HepG2 (cell line): Measurements from ENCODE around the gene ACACB. TPM values are rescaled to one million over a fixed set of nuclear protein-coding genes. Genes with fewer than 3 reads are reported as not detected.

Experiments
- ATAC-seq: fragments of 200-7000 bp; cut with Tn5 transposase; 3 replicates; pipeline ENCODE4 v1.9.1; 2020; ENCODE audit warnings: mild to moderate bottlenecking, moderate library complexity
- BruUV-seq: library from RNA; stranded (reverse); fragments of 400-500 nt; replicated peaks from 2 replicates; lab custom pipeline; 2021; lab: Mats Ljungman, UMichigan
- CTCF ChIA-PET: fragments of 300-600 bp; formaldehyde crosslinking; extraction: SDS; loops from one replicate; lab custom pipeline; 2021; ENCODE audit warnings: low total read pairs, inconsistent platforms, low intra/inter-chr PET ratio; lab: Yijun Ruan, JAX
- POLR2A ChIA-PET: fragments of 350-600 bp; sonication (Branson Sonifier 250); formaldehyde crosslinking; loops from one replicate; lab custom pipeline; 2020; ENCODE audit warnings: antibody characterized with exemption, inconsistent platforms; lab: Yijun Ruan, JAX
- DNase-seq: peaks from one replicate; pipeline ENCODE4 v3.0.0-alpha.2; 2015; ENCODE audit warnings: low spot score
- FAIRE-seq: peaks from 3 replicates; lab custom pipeline; 2011; peaks lifted over from hg19 to GRCh38; lab: Jason Lieb, UNC
- H2AFZ ChIP-seq: one replicate; pipeline ENCODE4 v1.6.1; 2011; ENCODE audit warnings: low read length, inconsistent platforms
- H3K27ac ChIP-seq: fragments of 300-600 bp; 3 replicates; pipeline ENCODE4 v1.8.0; 2011; ENCODE audit warnings: mixed run types, mild to moderate bottlenecking, mixed read lengths, low read length, inconsistent platforms; ENCODE audit not compliant: insufficient read depth; ENCODE audit errors: extremely low read length
- H3K27me3 ChIP-seq, 2 experiments: fragments of 200-600 bp in 1 of 2; 2 replicates in 1 of 2; 3 replicates in 1 of 2; pipeline versions ENCODE4 v1.6.0 to v1.8.0; 2011; ENCODE audit warnings: low read length in 2 of 2, mild to moderate bottlenecking in 2 of 2, moderate library complexity in 2 of 2, inconsistent platforms in 1 of 2; ENCODE audit not compliant: insufficient read depth in 2 of 2, control insufficient read depth in 1 of 2
- H3K36me3 ChIP-seq, 2 experiments: fragments of 200-600 bp in 1 of 2; replicated peaks in 1 of 2; 2 replicates in 1 of 2; 3 replicates in 1 of 2; pipeline versions ENCODE4 v1.5.1 to v1.8.0; 2011; ENCODE audit warnings: low read length in 2 of 2, inconsistent platforms in 1 of 2; ENCODE audit not compliant: insufficient read depth in 2 of 2, control insufficient read depth in 1 of 2
- H3K4me1 ChIP-seq: 2 replicates; pipeline ENCODE4 v1.5.1; 2012; ENCODE audit warnings: low read length, inconsistent platforms; ENCODE audit not compliant: insufficient read depth
- H3K4me2 ChIP-seq: 2 replicates; pipeline ENCODE4 v1.6.0; 2011; ENCODE audit warnings: low read depth, low read length, inconsistent platforms
- H3K4me3 ChIP-seq, 3 experiments: fragments of 200-600 bp in 1 of 3; sonication (generic), shearing (Covaris generic) in 1 of 3; replicated peaks in 1 of 3; 2 replicates each; pipeline ENCODE4 v1.5.1; 2011 to 2016; ENCODE audit warnings: low read length in 3 of 3, inconsistent platforms in 2 of 3, low read depth in 2 of 3, mild to moderate bottlenecking in 2 of 3, control low read depth in 1 of 3, mixed read lengths in 1 of 3; ENCODE audit not compliant: insufficient read depth in 1 of 3
- H3K79me2 ChIP-seq: one replicate; pipeline ENCODE4 v1.6.1; 2011; ENCODE audit warnings: low read length, inconsistent platforms; ENCODE audit not compliant: insufficient read depth
- H3K9ac ChIP-seq: 2 replicates; pipeline ENCODE4 v1.6.0; 2011; ENCODE audit warnings: mild to moderate bottlenecking, low read depth, low read length, inconsistent platforms; ENCODE audit not compliant: insufficient read depth
- H3K9me3 ChIP-seq: 2 replicates; pipeline ENCODE4 v1.5.1; 2012; ENCODE audit warnings: mild to moderate bottlenecking, low read length
- H4K20me1 ChIP-seq: 2 replicates; pipeline ENCODE4 v1.6.0; 2011; ENCODE audit warnings: inconsistent platforms, mild to moderate bottlenecking, low read length, moderate library complexity; ENCODE audit not compliant: insufficient read depth
- MAZ ChIP-seq, 2 experiments: sonication (generic) in 1 of 2; formaldehyde crosslinking in 1 of 2; IDR thresholded peaks; 2 replicates each; pipeline versions ENCODE4 v1.5.0 to v1.6.1; 2012 to 2020; ENCODE audit warnings: low read depth in 2 of 2, mild to moderate bottlenecking in 2 of 2, borderline replicate concordance in 1 of 2, improper control_type of control experiment in 1 of 2, low read length in 1 of 2, missing genetic modification reagents in 1 of 2, moderate library complexity in 1 of 2
- NR3C1 ChIP-seq: sonication (generic); formaldehyde crosslinking; IDR thresholded peaks from 2 replicates; pipeline ENCODE4 v1.4.0; 2020; ENCODE audit warnings: missing genetic modification reagents
- SRF ChIP-seq: IDR thresholded peaks from 2 replicates; pipeline ENCODE4 v1.6.1; 2011; ENCODE audit warnings: mild to moderate bottlenecking, low read depth, low read length, moderate library complexity
- ZBTB7A ChIP-seq: sonication (generic); formaldehyde crosslinking; IDR thresholded peaks from 2 replicates; pipeline ENCODE4 v1.8.0; 2022; ENCODE audit warnings: mild to moderate bottlenecking, missing genetic modification reagents
- ZNF234 ChIP-seq: sonication (generic); formaldehyde crosslinking; conservative IDR thresholded peaks from 2 replicates; pipeline ENCODE4 v1.5.1; 2020; ENCODE audit warnings: mild to moderate bottlenecking, missing genetic modification reagents
- WGBS: methylation state at CpG from one replicate; pipeline ENCODE4 v1.1.6; 2017; ENCODE audit warnings: low lambda C conversion rate; 5-methylcytosine and 5-hydroxymethylcytosine counted together
- in situ Hi-C: cut with HindIII; loops from 2 replicates; pipeline ENCODE4 v1.10.0; 2017; ENCODE audit warnings: low pct_unique_long_range_greater_than_20kb; ENCODE audit not compliant: extremely low pct_ligation_motif_present
- intact Hi-C: fragments of 100-400 bp; cut with micrococcal nuclease; formaldehyde crosslinking; loops from one replicate; pipeline ENCODE4 v1.10.0; 2022; ENCODE audit not compliant: unreplicated experiment
- polyA plus RNA-seq, 8 experiments: library from polyadenylated mRNA; depleted of rRNA in 3 of 8; stranded (reverse) in 7 of 8; unstranded in 1 of 8; fragments of >200 nt; fragmentation: Illumina TruSeq in 4 of 8; extraction: Trizol in 4 of 8; gene quantifications; 2 replicates each; pipeline versions ENCODE4 v1.2.1 to v1.2.3, GENCODE V29; 2011 to 2016; ENCODE audit warnings: low read depth in 4 of 8, missing spikeins in 1 of 8, mixed read lengths in 1 of 8; ENCODE audit not compliant: insufficient read depth in 1 of 8
- total RNA-seq, 5 experiments: library from RNA; depleted of rRNA; stranded (reverse); fragments of >200 nt; fragmentation: Illumina TruSeq; extraction: Trizol; gene quantifications; 2 replicates each; pipeline ENCODE4 v1.2.3, GENCODE V29; 2016; ENCODE audit warnings: low read depth in 1 of 5

The ACACB gene
- total and polyA plus RNA-seq, 2 of the 13 experiments (the other 11 are each of a cell fraction or from before 2014, with no cell fraction given), result 6.2 to 8.6 TPM

DNA sequence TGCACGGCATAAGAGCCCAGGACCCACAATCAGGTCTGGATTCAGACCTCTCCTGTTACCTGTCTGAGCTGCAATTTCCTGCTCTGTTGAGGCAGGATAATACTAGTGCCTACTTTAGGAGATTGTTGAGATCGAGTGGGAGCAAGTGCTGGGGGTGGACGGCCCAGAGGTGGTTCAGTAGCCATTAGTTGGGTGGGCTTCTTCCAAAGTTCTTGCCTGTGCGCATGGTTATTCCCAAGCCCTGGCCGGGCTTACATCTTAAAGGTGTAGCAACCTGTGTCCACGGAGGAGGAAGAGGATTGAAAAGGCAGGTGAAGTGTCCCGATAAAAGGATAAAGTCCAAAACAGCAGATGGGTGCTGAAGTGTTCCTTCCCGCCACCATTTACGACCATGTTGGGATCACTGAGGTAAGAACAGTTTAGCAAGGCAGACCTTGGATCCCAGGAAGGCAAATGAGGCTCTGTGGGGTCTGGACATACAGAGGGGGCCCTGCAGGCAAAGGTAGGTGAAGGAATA is 33.8 kb downstream of the ACACB start:
- no peaks in the 10 kb centered on the region for H4K20me1 ChIP-seq
- no peaks in the 10 kb centered on the region for H3K36me3 ChIP-seq
- FAIRE-seq, result no peak
- H3K4me2 ChIP-seq, result no peak overlapping the region
- H3K27me3 ChIP-seq, result no peaks in the 10 kb centered on the region
- H3K9me3 ChIP-seq, result no peaks in the 10 kb centered on the region
- in situ Hi-C loops (no loop called here), intact Hi-C loops (loop anchor here (5.0 kb wide), 1 partner anchor 33 kb away; the partner anchor contains the start of gene ACACB)
- TF ChIP-seq ZNF234 (CRISPR knock-in tag), result no peak
- no peak for TF ChIP-seq NR3C1 (CRISPR knock-in tag)
- TF ChIP-seq MAZ (IDR thresholded peaks at IDR 0.05; ENCODE audit: borderline replicate concordance, low read depth, low read length), result no peak
- TF ChIP-seq MAZ (CRISPR knock-in tag; IDR thresholded peaks at IDR 0.05; ENCODE audit: low read depth), result no peak
- ChIA-PET CTCF (no interaction called here), POLR2A (interaction anchor here (0.8 kb wide), 1 partner anchor 34 kb away, joined by 4 read pairs; the partner anchor contains the start of gene ACACB)
- H3K79me2 ChIP-seq, result no peaks in the 10 kb centered on the region
- BruUV-seq, result no TSS peak
- no peak for DNase-seq
- H2AFZ ChIP-seq, result no peak overlapping the region
- H3K4me1 ChIP-seq, result peaks cover 21% of the 10 kb centered on the region
- no peak overlapping the region for H3K4me3 ChIP-seq
- no peak overlapping the region for H3K9ac ChIP-seq
- 94% methylated on average over 9 of the region's 9 CpGs for WGBS
- no peak overlapping the region for H3K27ac ChIP-seq
- ATAC-seq, result no peak

- CTCF ChIA-PET, result no interaction called here
- 91% methylated on average over 4 of the region's 4 CpGs for WGBS
- no peak for TF ChIP-seq ZBTB7A (CRISPR knock-in tag)
- no peak for TF ChIP-seq SRF
- no peak for TF ChIP-seq ZNF234 (CRISPR knock-in tag)
- TF ChIP-seq, all 625 proteins: peak for 0
- in situ Hi-C loops, result no loop called here
- no peak for DNase-seq
- Histone ChIP-seq H3K27ac (no peak overlapping the region), H3K4me3 (no peak overlapping the region), H3K9ac (no peak overlapping the region), H2AFZ (no peak overlapping the region), H3K36me3 (no peaks in the 10 kb centered on the region), H3K4me1 (peaks cover 26% of the 10 kb centered on the region), H3K79me2 (no peaks in the 10 kb centered on the region), H3K27me3 (no peaks in the 10 kb centered on the region), H3K4me2 (no peak overlapping the region), H4K20me1 (no peaks in the 10 kb centered on the region), H3K9me3 (no peaks in the 10 kb centered on the region)
- no peak for FAIRE-seq
- intact Hi-C loops, result loop anchor here (5.0 kb wide), 1 partner anchor 34 kb away; the partner anchor contains the start of gene ACACB
- POLR2A ChIA-PET, result no interaction called here
- no TSS peak for BruUV-seq
- ATAC-seq, result no peak
These were observed 35.1 kb downstream of the ACACB start for GRCh38 chr12:109151457-109151856.
